NCI-H1105 treated with DMSO at 0.1 percent for 48 hours (cell line): ENCODE data around the gene MMP10.

Experiments
- DNase-seq: peaks from one replicate; lab custom pipeline; 2025; lab: John Stamatoyannopoulos, UW

Gene MMP10

DNA sequence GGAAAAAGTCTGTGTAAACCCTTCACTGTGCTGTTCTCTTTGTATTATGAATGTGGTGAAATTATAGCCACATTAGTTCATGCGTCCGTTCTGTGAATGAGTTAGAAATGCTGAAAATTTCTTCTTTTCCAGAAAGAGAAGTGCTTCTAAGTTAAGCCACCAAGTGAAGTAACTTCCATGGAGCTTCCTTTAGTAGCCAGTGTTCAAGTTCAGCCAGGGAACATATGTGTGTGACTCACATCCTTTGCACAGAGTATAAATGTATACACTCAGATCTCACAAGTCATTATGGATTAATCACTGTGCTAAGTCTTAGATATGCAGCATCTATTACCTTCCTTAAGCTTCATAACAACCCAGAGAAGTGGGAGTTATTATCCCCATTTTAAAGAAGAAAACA lies 52.5 kb downstream of the MMP10 start:
- DNase-seq: no peak

GRCh38 chr11:102724904-102725500 lies 55.4 kb downstream of the MMP10 start, which contains the start of gene MMP8:
Gene MMP8, minus strand, starts transcription at chr11:102724954. Its CDS starts 99 bp downstream, at chr11:102724855.
- no peak for DNase-seq

DNA sequence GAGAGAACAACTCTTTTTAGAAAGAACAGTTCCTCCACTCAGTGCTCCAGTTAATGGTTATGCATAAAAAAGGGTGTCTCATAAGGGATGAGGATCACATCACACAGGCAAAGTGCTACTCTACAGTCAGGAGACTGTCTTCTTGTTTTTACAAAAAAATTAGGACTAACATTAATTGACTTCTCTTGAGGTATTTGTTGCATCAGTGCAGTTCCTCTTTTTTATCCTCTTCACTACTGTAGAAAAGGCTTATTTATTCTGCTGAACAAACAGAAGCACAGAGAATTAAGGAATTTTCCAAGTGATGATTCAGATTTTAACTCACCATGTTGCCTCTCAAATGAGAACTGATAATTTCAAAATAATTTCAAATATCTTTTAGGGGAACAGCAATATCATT lies 57.6 kb downstream of the MMP10 start:
- no peak for DNase-seq
